ENCODE data around the gene DENND1A.

The DENND1A gene

GRCh38 chr9:123480791-123481190, 449.1 kb downstream of the DENND1A start:
- Histone ChIP-seq H3K9me3 (ENCODE audit: insufficient read depth, low read depth, low read length) (no peaks in the 10 kb centered on the region), H3K27ac (ENCODE audit: low read depth, low read length) (no peak overlapping the region), H3K36me3 (ENCODE audit: insufficient read depth, low read length) (no peaks in the 10 kb centered on the region), H3K9ac (ENCODE audit: low read depth, low read length) (no peak overlapping the region), H3K4me3 (ENCODE audit: low read length) (no peak overlapping the region), H3K4me1 (ENCODE audit: insufficient read depth, low read length) (peaks cover 21% of the 10 kb centered on the region), H3K27me3 (ENCODE audit: insufficient read depth, low read length) (no peaks in the 10 kb centered on the region)
- 95% methylated on average over 8 of the region's 8 CpGs for WGBS

DNA sequence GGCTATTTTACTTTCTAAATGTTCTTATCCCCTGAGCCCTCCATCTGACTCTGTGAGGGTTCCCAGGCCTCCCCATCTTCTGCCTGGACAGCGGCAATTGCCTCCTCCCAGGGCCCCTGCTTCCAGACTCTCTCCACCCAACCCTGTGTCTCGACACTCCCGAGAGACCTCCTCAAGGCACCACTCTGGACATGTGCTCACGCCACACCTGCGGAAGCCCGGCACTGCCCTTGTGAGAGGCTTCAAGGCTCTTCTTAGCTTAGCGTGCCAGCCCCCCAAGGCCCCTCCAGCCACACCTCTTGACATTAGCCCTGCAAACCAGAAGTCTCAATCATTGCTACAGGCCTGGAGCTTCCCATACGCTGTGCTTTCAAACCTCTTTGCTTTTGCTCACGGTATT, 449.8 kb downstream of the DENND1A start:
- no peaks in the 10 kb centered on the region for H3K9me3 ChIP-seq (ENCODE audit: insufficient read depth, low read depth, low read length)
- peaks cover 21% of the 10 kb centered on the region for H3K4me1 ChIP-seq (ENCODE audit: insufficient read depth, low read length)
- H3K9ac ChIP-seq (ENCODE audit: low read depth, low read length): no peak overlapping the region; the same call in 1 of the 2 replicates
- H3K27me3 ChIP-seq (ENCODE audit: insufficient read depth, low read length): no peaks in the 10 kb centered on the region
- H3K4me3 ChIP-seq (ENCODE audit: low read length): no peak overlapping the region
- 84% methylated on average over 9 of the region's 9 CpGs for WGBS
- no peak overlapping the region for H3K27ac ChIP-seq (ENCODE audit: low read depth, low read length)
- H3K36me3 ChIP-seq (ENCODE audit: insufficient read depth, low read length): no peaks in the 10 kb centered on the region

DNA sequence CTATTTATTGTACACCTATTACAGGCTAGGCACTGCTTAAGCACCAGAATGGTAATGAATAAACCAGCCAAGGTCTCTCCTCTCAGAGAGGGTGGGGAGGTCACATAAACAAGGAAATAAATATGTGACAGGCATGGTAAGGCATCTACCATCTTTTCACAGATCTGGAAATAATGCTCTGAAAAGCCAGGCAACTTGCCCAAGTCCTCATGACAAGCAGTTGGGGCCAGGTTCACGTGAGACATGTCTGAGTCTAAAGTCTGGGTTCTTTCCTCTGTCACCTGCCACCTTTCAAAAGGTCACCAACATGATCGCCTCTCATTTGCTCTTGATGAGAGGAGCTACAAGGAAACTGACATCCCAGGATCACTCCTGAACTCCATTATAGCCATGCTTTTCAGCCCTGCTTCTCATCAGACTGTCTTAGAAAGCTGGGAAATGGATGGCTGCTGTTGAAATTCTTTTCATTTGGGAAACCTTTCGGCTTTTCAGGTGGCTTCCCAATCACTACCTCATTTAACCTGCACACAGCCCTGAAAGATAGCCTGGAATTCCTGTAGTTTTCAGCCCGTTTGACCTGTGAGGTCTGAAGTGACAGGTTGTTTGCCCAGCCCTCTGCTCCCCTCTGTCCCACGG, 450.8 kb downstream of the DENND1A start:
- H3K4me3 ChIP-seq (ENCODE audit: low read length): no peak overlapping the region
- 85% methylated on average over 5 of the region's 5 CpGs for WGBS
- no peaks in the 10 kb centered on the region for H3K36me3 ChIP-seq (ENCODE audit: insufficient read depth, low read length)
- H3K27me3 ChIP-seq (ENCODE audit: insufficient read depth, low read length): no peaks in the 10 kb centered on the region
- H3K27ac ChIP-seq (ENCODE audit: low read depth, low read length): no peak overlapping the region
- peaks cover 21% of the 10 kb centered on the region for H3K4me1 ChIP-seq (ENCODE audit: insufficient read depth, low read length)
- H3K9me3 ChIP-seq (ENCODE audit: insufficient read depth, low read depth, low read length): no peaks in the 10 kb centered on the region
- no peak overlapping the region for H3K9ac ChIP-seq (ENCODE audit: low read depth, low read length)

- H3K9me3 ChIP-seq (ENCODE audit: insufficient read depth, low read depth, low read length): no peaks in the 10 kb centered on the region
- no peak overlapping the region for H3K4me3 ChIP-seq (ENCODE audit: low read length)
- no peaks in the 10 kb centered on the region for H3K36me3 ChIP-seq (ENCODE audit: insufficient read depth, low read length)
- H3K27me3 ChIP-seq (ENCODE audit: insufficient read depth, low read length): no peaks in the 10 kb centered on the region
- 95% methylated on average over 6 of the region's 6 CpGs for WGBS
- H3K9ac ChIP-seq (ENCODE audit: low read depth, low read length): no peak overlapping the region
- peaks cover 20% of the 10 kb centered on the region for H3K4me1 ChIP-seq (ENCODE audit: insufficient read depth, low read length)
- H3K27ac ChIP-seq (ENCODE audit: low read depth, low read length): no peak overlapping the region
Observed at GRCh38 chr9:123478160-123478559, 451.8 kb downstream of the DENND1A start.

GRCh38 chr9:123475407-123475806, 454.5 kb downstream of the DENND1A start:
- H3K9me3 ChIP-seq (ENCODE audit: insufficient read depth, low read depth, low read length): no peaks in the 10 kb centered on the region
- H3K4me1 ChIP-seq (ENCODE audit: insufficient read depth, low read length): peaks cover 7% of the 10 kb centered on the region
- H3K27ac ChIP-seq (ENCODE audit: low read depth, low read length): no peak overlapping the region
- no peak overlapping the region for H3K4me3 ChIP-seq (ENCODE audit: low read length)
- no peaks in the 10 kb centered on the region for H3K36me3 ChIP-seq (ENCODE audit: insufficient read depth, low read length)
- no peak overlapping the region for H3K9ac ChIP-seq (ENCODE audit: low read depth, low read length)
- no peaks in the 10 kb centered on the region for H3K27me3 ChIP-seq (ENCODE audit: insufficient read depth, low read length)
- 94% methylated on average over 11 of the region's 11 CpGs for WGBS

DNA sequence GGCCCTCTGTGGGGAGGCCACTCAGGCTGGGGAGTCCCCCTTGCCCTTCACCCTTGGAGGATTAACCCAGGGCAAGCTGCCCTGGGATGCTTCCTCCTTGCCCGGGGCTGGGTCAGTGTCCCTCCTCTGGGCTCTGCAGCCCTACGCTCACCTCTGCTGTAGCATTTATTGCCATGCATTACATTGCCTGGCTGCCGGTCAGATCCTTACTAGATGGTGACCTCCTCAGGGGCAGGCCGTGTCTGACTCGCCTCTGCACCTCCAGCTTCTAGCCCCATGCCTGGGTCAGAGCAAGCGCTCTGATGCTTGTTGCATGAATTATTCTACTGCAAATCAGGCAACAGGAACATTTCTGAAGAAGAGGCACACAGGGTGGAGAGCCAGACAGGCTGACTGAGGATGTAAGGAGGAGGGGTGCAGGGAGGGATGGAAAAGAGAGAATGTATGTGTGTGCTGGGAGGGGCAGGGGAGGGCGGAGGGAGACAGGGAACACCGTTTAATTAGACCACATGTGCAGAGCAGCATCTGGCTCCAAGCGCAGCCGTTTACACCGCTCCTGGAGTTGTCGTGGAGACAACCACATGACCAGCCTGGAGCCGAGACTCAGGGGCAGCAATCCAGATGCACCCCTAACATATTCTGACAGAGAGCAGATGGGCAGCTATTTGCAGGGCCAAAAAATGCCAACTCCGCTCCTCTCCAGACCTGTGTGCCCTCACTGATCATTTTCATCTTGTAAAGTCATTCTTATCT, 456.9 kb downstream of the DENND1A start:
- 91% methylated on average over 14 of the region's 14 CpGs for WGBS
- no peak overlapping the region for H3K9ac ChIP-seq (ENCODE audit: low read depth, low read length)

DNA sequence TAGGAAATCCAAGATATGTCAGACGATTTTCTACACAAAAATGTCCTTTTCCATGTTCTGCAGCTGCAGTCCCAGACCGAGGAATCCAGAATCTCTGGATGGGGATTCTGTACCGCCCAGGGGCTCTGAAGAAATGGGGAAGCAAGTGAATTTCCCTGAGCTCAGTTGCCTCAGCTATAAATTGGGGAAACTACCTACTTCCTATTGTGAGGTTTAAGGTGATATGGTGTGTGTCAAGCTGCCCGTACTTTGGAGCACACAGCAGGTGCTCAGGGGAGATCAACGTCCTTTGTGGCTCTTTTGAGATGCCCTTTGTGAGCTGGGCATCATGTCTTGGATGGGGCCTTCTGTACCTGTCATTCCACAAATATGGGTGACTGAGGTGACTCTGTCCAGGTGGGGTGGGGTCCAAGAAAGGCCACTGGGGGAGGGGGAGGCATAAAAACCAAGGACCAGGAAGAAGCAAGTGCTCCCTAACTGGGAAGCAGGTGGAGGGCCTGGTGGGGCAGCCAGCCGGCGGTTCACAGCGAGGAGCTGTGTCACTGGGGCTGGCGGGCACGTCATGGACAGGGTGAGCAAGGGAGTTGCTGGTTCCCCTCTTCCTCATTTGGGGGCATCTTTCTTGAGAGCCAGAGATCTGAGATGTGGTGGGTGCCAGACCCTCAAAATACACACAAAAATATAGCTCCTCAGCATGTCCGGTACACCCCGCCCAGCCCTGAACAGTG, 457.9 kb downstream of the DENND1A start:
- WGBS: 92% methylated on average over 12 of the region's 12 CpGs
- Histone ChIP-seq H3K36me3 (ENCODE audit: insufficient read depth, low read length) (no peaks in the 10 kb centered on the region), H3K9ac (ENCODE audit: low read depth, low read length) (no peak overlapping the region), H3K27me3 (ENCODE audit: insufficient read depth, low read length) (no peaks in the 10 kb centered on the region), H3K4me1 (ENCODE audit: insufficient read depth, low read length) (no peaks in the 10 kb centered on the region), H3K4me3 (ENCODE audit: low read length) (no peak overlapping the region), H3K27ac (ENCODE audit: low read depth, low read length) (no peak overlapping the region), H3K9me3 (ENCODE audit: insufficient read depth, low read depth, low read length) (no peaks in the 10 kb centered on the region)

More for the DNA sequence above, 456.9 kb downstream of the DENND1A start:
- H3K4me3 ChIP-seq (ENCODE audit: low read length): no peak overlapping the region
- H3K27me3 ChIP-seq (ENCODE audit: insufficient read depth, low read length): no peaks in the 10 kb centered on the region
- no peaks in the 10 kb centered on the region for H3K4me1 ChIP-seq (ENCODE audit: insufficient read depth, low read length)
- H3K36me3 ChIP-seq (ENCODE audit: insufficient read depth, low read length): no peaks in the 10 kb centered on the region
- no peaks in the 10 kb centered on the region for H3K9me3 ChIP-seq (ENCODE audit: insufficient read depth, low read depth, low read length)
- no peak overlapping the region for H3K27ac ChIP-seq (ENCODE audit: low read depth, low read length)

DNA sequence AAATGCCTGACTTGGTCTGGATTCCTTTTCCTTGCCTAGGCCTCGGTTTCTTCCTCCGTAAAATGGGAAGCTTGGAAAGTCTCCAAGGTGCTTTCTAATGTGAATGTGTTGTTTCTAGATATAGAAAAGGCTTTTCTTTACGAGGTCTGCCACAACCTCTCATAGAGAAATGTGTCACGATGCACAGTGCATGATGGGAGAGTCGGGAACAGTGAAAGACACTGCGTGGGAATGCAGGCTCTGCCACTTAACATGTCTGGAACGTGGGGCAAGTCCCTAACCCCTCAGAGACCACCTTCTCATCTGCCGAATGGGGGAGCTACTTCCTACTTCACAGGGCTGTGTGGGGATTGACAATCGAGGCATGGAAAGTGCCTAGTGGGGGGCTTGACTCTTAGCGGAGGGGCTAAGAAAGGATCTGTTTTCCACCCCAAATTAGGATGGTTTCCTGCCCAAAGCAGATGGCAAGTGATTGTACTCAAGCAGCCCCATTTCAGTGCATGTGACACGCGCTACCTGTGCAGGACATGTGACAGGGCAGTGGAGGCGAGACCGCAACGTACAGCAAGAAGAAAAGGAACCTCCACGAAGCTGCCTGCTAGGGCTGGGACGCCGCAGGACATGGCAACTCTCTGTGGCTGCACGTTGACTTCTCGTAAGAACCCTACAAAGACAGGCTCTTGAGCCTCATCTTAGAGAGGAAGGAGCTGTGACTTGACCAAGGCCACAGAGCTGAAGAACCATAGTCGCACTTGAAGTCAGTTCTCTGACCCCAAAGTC, 458.7 kb downstream of the DENND1A start:
- Histone ChIP-seq H3K27me3 (ENCODE audit: insufficient read depth, low read length) (no peaks in the 10 kb centered on the region), H3K36me3 (ENCODE audit: insufficient read depth, low read length) (no peaks in the 10 kb centered on the region), H3K4me1 (ENCODE audit: insufficient read depth, low read length) (no peaks in the 10 kb centered on the region), H3K9ac (ENCODE audit: low read depth, low read length) (no peak overlapping the region), H3K9me3 (ENCODE audit: insufficient read depth, low read depth, low read length) (no peaks in the 10 kb centered on the region), H3K27ac (ENCODE audit: low read depth, low read length) (no peak overlapping the region), H3K4me3 (ENCODE audit: low read length) (no peak overlapping the region)
- 92% methylated on average over 21 of the region's 21 CpGs for WGBS

- H3K9ac ChIP-seq (ENCODE audit: low read depth, low read length): no peak overlapping the region
- H3K9me3 ChIP-seq (ENCODE audit: insufficient read depth, low read depth, low read length): no peaks in the 10 kb centered on the region
- H3K4me3 ChIP-seq (ENCODE audit: low read length): no peak overlapping the region
- H3K36me3 ChIP-seq (ENCODE audit: insufficient read depth, low read length): no peaks in the 10 kb centered on the region
- no peaks in the 10 kb centered on the region for H3K4me1 ChIP-seq (ENCODE audit: insufficient read depth, low read length)
- 84% methylated on average over 15 of the region's 15 CpGs for WGBS
- no peaks in the 10 kb centered on the region for H3K27me3 ChIP-seq (ENCODE audit: insufficient read depth, low read length)
- H3K27ac ChIP-seq (ENCODE audit: low read depth, low read length): no peak overlapping the region
Observed at GRCh38 chr9:123470121-123470782, 459.7 kb downstream of the DENND1A start.

DNA sequence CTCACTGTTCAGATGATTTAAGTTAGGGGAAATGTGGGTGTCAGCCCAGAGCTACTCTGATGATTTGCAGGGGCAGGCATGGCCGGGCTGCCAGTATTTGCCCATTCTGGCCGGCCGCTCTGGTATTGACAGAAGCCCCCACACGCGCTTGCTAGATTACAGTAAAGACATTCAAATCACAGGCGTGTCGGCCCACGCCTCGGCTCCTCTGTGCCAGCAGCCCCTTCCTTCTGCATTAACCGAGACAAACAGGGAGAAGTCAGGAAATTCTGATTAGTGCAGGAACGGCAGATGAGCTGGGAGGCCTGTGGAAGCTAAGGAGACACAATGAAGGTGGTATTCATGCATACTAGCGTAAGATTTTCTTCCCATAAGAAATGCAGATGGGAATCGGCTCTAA, 460.6 kb downstream of the DENND1A start:
- Histone ChIP-seq H3K4me3 (ENCODE audit: low read length) (no peak overlapping the region), H3K9me3 (ENCODE audit: insufficient read depth, low read depth, low read length) (no peaks in the 10 kb centered on the region), H3K4me1 (ENCODE audit: insufficient read depth, low read length) (no peaks in the 10 kb centered on the region), H3K9ac (ENCODE audit: low read depth, low read length) (no peak overlapping the region), H3K27ac (ENCODE audit: low read depth, low read length) (no peak overlapping the region), H3K27me3 (ENCODE audit: insufficient read depth, low read length) (no peaks in the 10 kb centered on the region), H3K36me3 (ENCODE audit: insufficient read depth, low read length) (no peaks in the 10 kb centered on the region)
- WGBS: 90% methylated on average over 13 of the region's 13 CpGs
